Endothelial cell (in vitro differentiated cells): ENCODE data around the gene PPP1R7. TPM values are rescaled to one million over a fixed set of nuclear protein-coding genes. Genes with fewer than 3 reads are reported as not detected.
A peak's percentile ranks its signal among the peaks of the same experiment; 100 is the strongest.

Experiments
- DNase-seq: peaks from one replicate; pipeline ENCODE4 v3.0.0; 2021; ENCODE audit warnings: low spot score
- H3K27ac Mint-ChIP-seq: one replicate; pipeline ENCODE4 v1.8.0; 2021; ENCODE audit warnings: mixed read lengths, inconsistent platforms; ENCODE audit not compliant: unreplicated experiment
- H3K27me3 Mint-ChIP-seq: one replicate; pipeline ENCODE4 v1.8.0; 2021; ENCODE audit warnings: mild to moderate bottlenecking, moderate library complexity, mixed read lengths, inconsistent platforms; ENCODE audit not compliant: unreplicated experiment
- H3K36me3 Mint-ChIP-seq: one replicate; pipeline ENCODE4 v1.8.0; 2021; ENCODE audit warnings: mild to moderate bottlenecking, low read depth, mixed read lengths, inconsistent platforms; ENCODE audit not compliant: unreplicated experiment
- H3K4me1 Mint-ChIP-seq: one replicate; pipeline ENCODE4 v1.8.0; 2021; ENCODE audit warnings: mild to moderate bottlenecking, mixed read lengths, inconsistent platforms; ENCODE audit not compliant: unreplicated experiment
- H3K4me3 Mint-ChIP-seq: one replicate; pipeline ENCODE4 v1.8.0; 2021; ENCODE audit warnings: mild to moderate bottlenecking, mixed read lengths, inconsistent platforms; ENCODE audit not compliant: unreplicated experiment
- H3K9me3 Mint-ChIP-seq: one replicate; pipeline ENCODE4 v1.8.0; 2021; ENCODE audit warnings: mixed read lengths, inconsistent platforms; ENCODE audit not compliant: unreplicated experiment
- CTCF ChIP-seq: fragments of 200-600 bp; sonication (generic); IDR thresholded peaks from one replicate; pipeline ENCODE4 v1.5.0; 2021; ENCODE audit warnings: antibody characterized with exemption; ENCODE audit not compliant: unreplicated experiment
- total RNA-seq: library from RNA; stranded (reverse); fragmentation: NEBNext Ultra II Directional; extraction: Animal tissue kit (Norgen Biotek cat#: 25700); gene quantifications from one replicate; pipeline ENCODE4 v1.2.1, GENCODE V29; 2021; ENCODE audit not compliant: unreplicated experiment

Gene PPP1R7
- total RNA-seq, 1 donor from 2014 or later = 61.6 TPM

- H3K27ac Mint-ChIP-seq = no peak overlapping the region
- DNase-seq = no peak
- H3K4me3 Mint-ChIP-seq = no peak overlapping the region
- H3K27me3 Mint-ChIP-seq = peaks cover 19% of the 10 kb centered on the region
- TF ChIP-seq CTCF = no peak
- H3K4me1 Mint-ChIP-seq = peaks cover 23% of the 10 kb centered on the region
- peaks cover 5% of the 10 kb centered on the region for H3K36me3 Mint-ChIP-seq
- H3K9me3 Mint-ChIP-seq = no peaks in the 10 kb centered on the region
These were observed 2.9 kb upstream of the PPP1R7 start for GRCh38 chr2:241147336-241147735.

- Mint-ChIP-seq H3K4me1 (peaks cover 23% of the 10 kb centered on the region), H3K27me3 (peaks cover 21% of the 10 kb centered on the region), H3K4me3 (peak overlapping the region; percentile 96), H3K36me3 (peaks cover 5% of the 10 kb centered on the region), H3K27ac (peak overlapping the region; percentile 3), H3K9me3 (no peaks in the 10 kb centered on the region)
- no peak for DNase-seq
- no peak for TF ChIP-seq CTCF
These were observed 2.0 kb upstream of the PPP1R7 start for GRCh38 chr2:241148239-241148638.

- peak within 1 kb of the TSS; percentile 99 for H3K4me3 Mint-ChIP-seq
- peak within 1 kb of the TSS; percentile 48 for H3K27ac Mint-ChIP-seq
These were observed 1.2 kb upstream of the PPP1R7 start, which contains the start of gene PASK for GRCh38 chr2:241148891-241149674. PASK (minus strand) TSS chr2:241149472; CDS start chr2:241143032, 6,440 bp downstream.

GRCh38 chr2:241149675-241149924, 667 bp upstream of the PPP1R7 start:
- DNase-seq = no peak
- Mint-ChIP-seq H3K4me1 (peaks cover 20% of the 10 kb centered on the region), H3K27ac (no peak overlapping the region), H3K4me3 (peak overlapping the region; percentile 99), H3K36me3 (peaks cover 4% of the 10 kb centered on the region), H3K9me3 (no peaks in the 10 kb centered on the region), H3K27me3 (peaks cover 22% of the 10 kb centered on the region)
- no peak for TF ChIP-seq CTCF

More at GRCh38 chr2:241148891-241149674, 1.2 kb upstream of the PPP1R7 start, which contains the start of gene PASK:
- peak; percentile 86 for DNase-seq
- TF ChIP-seq CTCF = no peak
- Mint-ChIP-seq H3K27me3 (peaks cover 22% of the 10 kb centered on the region), H3K4me1 (peaks cover 21% of the 10 kb centered on the region), H3K9me3 (no peaks in the 10 kb centered on the region), H3K36me3 (peaks cover 4% of the 10 kb centered on the region)
